ENCODE measurements around the gene SEMA5A. TPM values are rescaled to one million over a fixed set of nuclear protein-coding genes. Genes with fewer than 3 reads are reported as not detected.

SEMA5A gene
- total RNA-seq, 6 experiments from 2014 or later = 54.2 to 69.7 (median 59.9) TPM

DNA sequence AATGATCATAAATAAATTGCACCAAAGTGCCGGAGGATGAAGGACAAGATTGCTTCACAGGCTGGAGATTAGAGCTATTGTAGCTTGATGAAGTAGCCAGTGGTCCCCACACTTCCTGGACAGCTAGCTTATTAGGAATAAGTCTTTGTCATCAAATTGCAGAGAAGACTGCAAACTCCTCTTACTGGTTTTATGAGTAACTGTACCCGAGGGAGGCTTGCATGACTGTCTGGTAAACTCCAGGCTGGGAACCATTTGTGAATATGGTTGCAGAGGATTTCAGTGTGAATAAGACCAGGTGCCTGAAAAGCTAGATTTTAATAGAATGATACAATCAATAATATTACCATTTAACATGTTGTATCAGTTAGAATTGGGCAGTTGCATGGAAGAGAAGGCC lies 36.5 kb upstream of the SEMA5A start:
- Mint-ChIP-seq H3K4me1 (ENCODE audit: low read depth) (peaks cover 8% of the 10 kb centered on the region), H3K4me3 (no peak overlapping the region), H3K27me3 (ENCODE audit: insufficient read depth) (no peaks in the 10 kb centered on the region), H3K36me3 (ENCODE audit: low read depth) (no peaks in the 10 kb centered on the region), H3K27ac (no peak overlapping the region), H3K9me3 (no peaks in the 10 kb centered on the region)
- peak; percentile 24 for DNase-seq
- TF ChIP-seq, protein P1, sequence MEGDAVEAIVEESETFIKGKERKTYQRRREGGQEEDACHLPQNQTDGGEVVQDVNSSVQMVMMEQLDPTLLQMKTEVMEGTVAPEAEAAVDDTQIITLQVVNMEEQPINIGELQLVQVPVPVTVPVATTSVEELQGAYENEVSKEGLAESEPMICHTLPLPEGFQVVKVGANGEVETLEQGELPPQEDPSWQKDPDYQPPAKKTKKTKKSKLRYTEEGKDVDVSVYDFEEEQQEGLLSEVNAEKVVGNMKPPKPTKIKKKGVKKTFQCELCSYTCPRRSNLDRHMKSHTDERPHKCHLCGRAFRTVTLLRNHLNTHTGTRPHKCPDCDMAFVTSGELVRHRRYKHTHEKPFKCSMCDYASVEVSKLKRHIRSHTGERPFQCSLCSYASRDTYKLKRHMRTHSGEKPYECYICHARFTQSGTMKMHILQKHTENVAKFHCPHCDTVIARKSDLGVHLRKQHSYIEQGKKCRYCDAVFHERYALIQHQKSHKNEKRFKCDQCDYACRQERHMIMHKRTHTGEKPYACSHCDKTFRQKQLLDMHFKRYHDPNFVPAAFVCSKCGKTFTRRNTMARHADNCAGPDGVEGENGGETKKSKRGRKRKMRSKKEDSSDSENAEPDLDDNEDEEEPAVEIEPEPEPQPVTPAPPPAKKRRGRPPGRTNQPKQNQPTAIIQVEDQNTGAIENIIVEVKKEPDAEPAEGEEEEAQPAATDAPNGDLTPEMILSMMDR (IDR thresholded peaks at IDR 0.05) = no peak

DNA sequence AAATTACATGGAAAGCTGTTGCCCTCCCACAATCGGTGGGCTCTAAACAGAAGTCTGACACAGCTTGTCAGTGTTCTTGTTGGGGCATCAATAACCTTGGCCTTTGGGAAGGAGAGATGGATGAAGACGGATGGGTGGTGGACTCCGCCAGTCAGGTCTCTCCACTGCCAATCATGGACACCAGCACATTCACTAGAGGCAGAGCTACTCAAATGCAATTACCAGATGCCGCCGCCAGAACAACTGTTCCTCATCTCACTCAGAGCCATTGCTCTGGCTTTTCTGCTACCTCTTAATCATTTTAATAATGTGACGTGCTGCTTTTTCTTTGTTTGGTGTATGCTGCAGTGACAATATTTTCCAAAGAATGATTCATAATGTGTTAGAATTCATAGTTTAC lies 27.9 kb upstream of the SEMA5A start:
- Mint-ChIP-seq H3K4me3 (no peak overlapping the region), H3K36me3 (ENCODE audit: low read depth) (no peaks in the 10 kb centered on the region; the same call in 1 of the 2 replicates), H3K27ac (no peak overlapping the region), H3K9me3 (no peaks in the 10 kb centered on the region), H3K4me1 (ENCODE audit: low read depth) (no peaks in the 10 kb centered on the region), H3K27me3 (ENCODE audit: insufficient read depth) (no peaks in the 10 kb centered on the region)
- TF ChIP-seq, protein P1 (IDR thresholded peaks at IDR 0.05) = no peak
- DNase-seq = no peak

DNA sequence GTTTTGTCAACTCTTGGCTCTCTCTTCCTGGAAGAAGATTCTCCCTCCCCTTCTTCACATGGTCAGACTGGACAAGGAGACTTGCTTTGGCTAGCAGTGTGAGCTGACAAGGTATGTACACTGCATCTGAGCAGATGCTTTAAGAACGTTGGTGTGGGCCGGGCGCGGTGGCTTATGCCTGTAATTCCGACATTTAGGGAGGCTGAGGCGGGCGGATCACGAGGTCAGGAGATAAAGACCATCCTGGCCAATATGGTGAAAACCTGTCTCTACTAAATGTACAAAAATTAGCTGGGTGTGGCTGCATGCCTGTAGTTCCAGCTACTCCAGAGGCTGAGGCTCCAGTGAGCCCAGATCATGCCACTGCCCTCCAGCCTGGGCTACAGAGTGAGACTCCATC lies 26.4 kb upstream of the SEMA5A start:
- Mint-ChIP-seq H3K36me3 (ENCODE audit: low read depth) (no peaks in the 10 kb centered on the region; the same call in 1 of the 2 replicates), H3K4me1 (ENCODE audit: low read depth) (no peaks in the 10 kb centered on the region), H3K27me3 (ENCODE audit: insufficient read depth) (no peaks in the 10 kb centered on the region), H3K4me3 (no peak overlapping the region), H3K27ac (no peak overlapping the region), H3K9me3 (no peaks in the 10 kb centered on the region)
- DNase-seq = no peak
- TF ChIP-seq, protein P1 (IDR thresholded peaks at IDR 0.05) = no peak

DNA sequence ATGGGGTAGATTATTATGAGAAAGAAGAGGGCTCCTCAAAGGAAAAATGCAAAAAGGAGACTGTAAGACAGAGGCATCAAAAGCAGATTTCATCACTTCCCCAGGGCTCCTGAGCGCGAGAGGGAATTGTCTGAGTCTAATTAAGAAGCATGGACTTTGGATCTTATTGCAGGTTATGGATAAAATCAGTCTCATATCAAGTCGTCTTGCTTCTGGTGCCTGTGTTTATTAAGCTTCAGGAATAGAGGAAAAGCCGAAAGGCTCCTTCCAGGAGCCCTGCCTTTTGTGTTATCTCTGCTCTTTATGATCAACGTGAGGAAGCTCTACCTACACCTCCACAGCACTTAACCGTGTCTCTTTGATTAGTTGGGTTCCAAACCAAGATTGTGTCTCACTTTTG lies 25.0 kb upstream of the SEMA5A start:
- no peak overlapping the region for H3K4me3 Mint-ChIP-seq
- no peaks in the 10 kb centered on the region for H3K27me3 Mint-ChIP-seq (ENCODE audit: insufficient read depth)
- H3K36me3 Mint-ChIP-seq (ENCODE audit: low read depth) = no peaks in the 10 kb centered on the region; the same call in 1 of the 2 replicates
- H3K4me1 Mint-ChIP-seq (ENCODE audit: low read depth) = no peaks in the 10 kb centered on the region
- no peak for DNase-seq
- TF ChIP-seq, protein P1 (IDR thresholded peaks at IDR 0.05) = no peak
- no peaks in the 10 kb centered on the region for H3K9me3 Mint-ChIP-seq
- H3K27ac Mint-ChIP-seq = no peak overlapping the region

DNA sequence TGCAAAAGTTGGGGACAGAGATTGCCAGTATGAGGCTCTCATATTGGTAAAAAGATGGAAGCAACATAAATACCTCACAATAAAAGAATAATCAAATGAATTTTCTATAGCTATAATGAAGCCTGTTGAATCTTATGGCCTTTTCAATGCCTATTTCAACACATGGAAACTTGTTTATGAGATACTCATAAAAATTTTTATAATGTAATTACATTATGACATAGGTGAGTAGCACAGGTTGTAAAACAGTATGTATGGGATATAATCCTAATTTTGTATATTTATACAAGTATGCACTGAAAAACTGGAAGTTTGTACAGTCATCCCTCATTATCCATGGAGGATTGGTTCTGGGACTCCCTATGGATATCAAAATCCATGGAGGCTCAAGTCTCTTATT lies 21.2 kb upstream of the SEMA5A start:
- DNase-seq = no peak
- TF ChIP-seq, protein P1 (IDR thresholded peaks at IDR 0.05) = no peak
- Mint-ChIP-seq H3K4me3 (no peak overlapping the region), H3K36me3 (ENCODE audit: low read depth) (no peaks in the 10 kb centered on the region; the same call in 1 of the 2 replicates), H3K27me3 (ENCODE audit: insufficient read depth) (no peaks in the 10 kb centered on the region), H3K27ac (no peak overlapping the region), H3K9me3 (no peaks in the 10 kb centered on the region), H3K4me1 (ENCODE audit: low read depth) (peaks cover 17% of the 10 kb centered on the region)

DNA sequence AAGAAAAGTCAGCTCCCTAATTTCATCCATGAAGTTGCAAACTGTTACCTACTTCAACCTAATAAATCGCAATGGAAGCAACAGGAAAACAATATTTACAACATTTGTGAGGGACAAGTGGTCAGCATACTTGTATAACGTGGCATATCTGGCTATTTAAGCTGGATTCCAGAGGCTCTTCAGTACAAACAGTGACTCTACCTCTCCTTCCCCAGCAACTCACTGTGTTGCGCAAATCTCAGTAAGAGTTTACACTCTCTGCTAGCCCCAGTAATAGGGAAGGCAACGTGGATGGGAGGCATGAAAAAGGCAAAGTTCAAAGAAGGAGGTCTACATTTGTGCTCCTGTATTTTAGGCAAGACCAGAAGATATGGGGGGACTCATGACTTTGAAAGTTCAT lies 18.9 kb upstream of the SEMA5A start:
- Mint-ChIP-seq H3K36me3 (ENCODE audit: low read depth) (no peaks in the 10 kb centered on the region; the same call in 1 of the 2 replicates), H3K27me3 (ENCODE audit: insufficient read depth) (no peaks in the 10 kb centered on the region), H3K4me3 (no peak overlapping the region), H3K9me3 (no peaks in the 10 kb centered on the region), H3K4me1 (ENCODE audit: low read depth) (peaks cover 23% of the 10 kb centered on the region), H3K27ac (no peak overlapping the region)
- TF ChIP-seq, protein P1 (IDR thresholded peaks at IDR 0.05) = no peak
- DNase-seq = no peak

Data from HFFc6 (cell line).